T1000 (cell line): ENCODE results near the gene ACO1.

ENCODE experiments used
- DNase-seq: peaks from one replicate; lab custom pipeline; 2025; ENCODE audit warnings: mixed read lengths; lab: John Stamatoyannopoulos, UW

ACO1 gene

GRCh38 chr9:32490601-32491000 is 106.2 kb downstream of the ACO1 start:
- DNase-seq = no peak

DNA sequence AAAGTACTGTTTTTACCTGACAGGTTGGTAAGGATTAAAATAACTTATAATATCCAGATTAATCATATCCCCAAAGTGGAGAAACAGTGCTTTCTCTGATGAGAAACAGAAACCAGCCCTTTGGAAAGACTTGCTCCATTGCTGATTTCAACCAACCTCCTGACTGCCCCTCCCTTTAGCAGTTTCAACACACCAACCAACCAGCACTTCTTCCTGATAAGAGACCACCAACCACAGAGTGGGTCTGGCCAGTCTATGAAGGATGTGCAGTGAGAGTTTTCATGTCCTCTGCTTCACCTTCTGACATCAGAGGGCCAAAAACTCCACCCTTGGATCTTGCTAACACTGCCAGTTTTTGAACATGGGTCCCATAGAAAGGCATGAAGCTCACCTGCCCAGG is 113.5 kb downstream of the ACO1 start:
- no peak for DNase-seq

DNA sequence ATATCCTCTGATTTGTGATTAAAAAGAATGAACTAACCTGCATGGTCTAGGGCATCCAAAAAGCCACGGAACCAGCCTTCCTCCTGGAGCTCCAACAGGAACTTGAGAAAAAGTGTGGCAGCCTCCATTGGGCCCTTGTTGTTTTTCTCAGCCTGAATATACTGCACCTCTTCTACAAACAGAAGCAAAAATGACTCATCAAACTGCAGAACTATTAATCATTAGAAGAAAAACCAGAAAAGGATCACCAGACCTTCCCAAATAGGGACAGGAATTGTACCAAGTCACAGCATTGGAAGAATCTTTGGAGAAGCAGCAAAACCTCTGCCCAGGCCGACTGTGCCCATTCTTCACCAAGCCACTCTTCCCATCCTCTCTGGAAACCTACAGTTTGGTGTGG is 116.3 kb downstream of the ACO1 start:
- DNase-seq = no peak

GRCh38 chr9:32501868-32502267 is 117.4 kb downstream of the ACO1 start:
- DNase-seq = no peak

DNA sequence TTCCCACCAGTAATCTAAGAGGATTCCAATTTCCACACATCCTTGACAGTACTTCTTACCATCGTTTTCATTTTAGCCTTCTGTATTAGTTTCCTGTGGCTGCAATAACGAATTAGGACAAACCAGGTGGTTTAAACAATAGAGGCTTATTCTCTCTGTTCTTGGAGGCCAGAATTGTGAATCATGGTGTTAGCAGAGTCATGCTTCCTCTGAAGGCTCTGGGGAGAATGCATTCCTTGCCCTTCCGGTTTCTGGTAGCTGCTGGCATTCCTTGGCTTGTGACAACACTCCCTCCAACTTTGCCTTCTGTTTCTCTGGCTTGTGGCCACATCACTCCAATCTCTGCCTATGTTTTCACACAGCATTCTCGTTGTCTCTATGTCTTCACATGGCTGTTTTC is 118.0 kb downstream of the ACO1 start:
- DNase-seq = no peak

- DNase-seq = no peak
Observed at GRCh38 chr9:32503008-32503407, 118.6 kb downstream of the ACO1 start.
